Measurements from ENCODE around the gene SLC25A42. TPM values are rescaled to one million over a fixed set of nuclear protein-coding genes. Genes with fewer than 3 reads are reported as not detected.

SLC25A42 gene
- total and polyA plus RNA-seq, 2 donors (not counting 3 experiments of a cell fraction or from before 2014, with no cell fraction given) = 6.2 to 6.3 TPM

- CTCF ChIA-PET = no interaction called here
These were observed 13.7 kb upstream of the SLC25A42 start for GRCh38 chr19:19050104-19050503.

More at GRCh38 chr19:19050104-19050503, 13.7 kb upstream of the SLC25A42 start:
- H3K9me1 ChIP-seq (replicated peaks; ENCODE audit: control insufficient read depth, extremely low read depth, insufficient read depth, low read length) = no peaks in the 10 kb centered on the region
- no peak overlapping the region for H2AFZ ChIP-seq (ENCODE audit: low read depth, low read length)
- POLR2A ChIA-PET = no interaction called here
- no peaks in the 10 kb centered on the region for H3K79me2 ChIP-seq (ENCODE audit: control insufficient read depth, insufficient read depth, low read length)
- intact Hi-C loops (cut with micrococcal nuclease) = no loop called here
- no peaks in the 10 kb centered on the region for H3K4me1 ChIP-seq (ENCODE audit: control insufficient read depth, extremely low read depth, insufficient read depth, low read length)
- DNase-seq (ENCODE audit: low read depth, low spot score) = no peak
- dilution Hi-C loops (cut with MboI; ENCODE audit: extremely low pct_ligation_motif_present, low sequenced_read_pairs) = no loop called here
- no peak for FAIRE-seq
- H3K27me3 ChIP-seq (ENCODE audit: control insufficient read depth in 2 of 2, insufficient read depth in 2 of 2, low read length in 2 of 2) = no peaks in the 10 kb centered on the region
- no peak overlapping the region for H3K4me2 ChIP-seq (ENCODE audit: insufficient read depth, low read length)
- TF ChIP-seq POLR2A (IDR thresholded peaks at IDR 0.05; ENCODE audit: low read depth, low read length) (no peak), JUN (IDR thresholded peaks at IDR 0.05; ENCODE audit: borderline replicate concordance, insufficient read depth, insufficient read length, low read depth) (no peak), FOS (IDR thresholded peaks at IDR 0.05; ENCODE audit: borderline replicate concordance, insufficient read depth, low read length) (no peak), MYC (IDR thresholded peaks at IDR 0.05; ENCODE audit: low read depth, low read length) (no peak), GATA2 (IDR thresholded peaks at IDR 0.05; ENCODE audit: insufficient read depth, insufficient read length, low read depth, low read length) (no peak), POLR2AphosphoS5 (IDR thresholded peaks at IDR 0.05; ENCODE audit: insufficient read depth, low read depth, low read length) (no peak), EZH2 (IDR thresholded peaks at IDR 0.05; ENCODE audit: borderline replicate concordance, low read depth, low read length, severe bottlenecking) (no peak)
- TF ChIP-seq, protein P1, sequence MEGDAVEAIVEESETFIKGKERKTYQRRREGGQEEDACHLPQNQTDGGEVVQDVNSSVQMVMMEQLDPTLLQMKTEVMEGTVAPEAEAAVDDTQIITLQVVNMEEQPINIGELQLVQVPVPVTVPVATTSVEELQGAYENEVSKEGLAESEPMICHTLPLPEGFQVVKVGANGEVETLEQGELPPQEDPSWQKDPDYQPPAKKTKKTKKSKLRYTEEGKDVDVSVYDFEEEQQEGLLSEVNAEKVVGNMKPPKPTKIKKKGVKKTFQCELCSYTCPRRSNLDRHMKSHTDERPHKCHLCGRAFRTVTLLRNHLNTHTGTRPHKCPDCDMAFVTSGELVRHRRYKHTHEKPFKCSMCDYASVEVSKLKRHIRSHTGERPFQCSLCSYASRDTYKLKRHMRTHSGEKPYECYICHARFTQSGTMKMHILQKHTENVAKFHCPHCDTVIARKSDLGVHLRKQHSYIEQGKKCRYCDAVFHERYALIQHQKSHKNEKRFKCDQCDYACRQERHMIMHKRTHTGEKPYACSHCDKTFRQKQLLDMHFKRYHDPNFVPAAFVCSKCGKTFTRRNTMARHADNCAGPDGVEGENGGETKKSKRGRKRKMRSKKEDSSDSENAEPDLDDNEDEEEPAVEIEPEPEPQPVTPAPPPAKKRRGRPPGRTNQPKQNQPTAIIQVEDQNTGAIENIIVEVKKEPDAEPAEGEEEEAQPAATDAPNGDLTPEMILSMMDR (IDR thresholded peaks at IDR 0.05; ENCODE audit: extremely low read depth in 1 of 2, insufficient read depth in 1 of 2, low read depth in 1 of 2, low read length in 2 of 2) = no peak
- TF ChIP-seq, protein P2, sequence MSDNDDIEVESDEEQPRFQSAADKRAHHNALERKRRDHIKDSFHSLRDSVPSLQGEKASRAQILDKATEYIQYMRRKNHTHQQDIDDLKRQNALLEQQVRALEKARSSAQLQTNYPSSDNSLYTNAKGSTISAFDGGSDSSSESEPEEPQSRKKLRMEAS (IDR thresholded peaks at IDR 0.05; ENCODE audit: insufficient read depth, insufficient read length) = no peak
- no peaks in the 10 kb centered on the region for H3K9me3 ChIP-seq (replicated peaks; ENCODE audit: control insufficient read depth, insufficient read depth, low read length)
- no peaks in the 10 kb centered on the region for H4K20me1 ChIP-seq (replicated peaks; ENCODE audit: control insufficient read depth, extremely low read depth, insufficient read depth, low read length)
- peaks cover 6 to 16% of the 10 kb centered on the region in 2 experiments for H3K36me3 ChIP-seq (ENCODE audit: control insufficient read depth in 2 of 2, extremely low read depth in 1 of 2, insufficient read depth in 2 of 2, low read length in 2 of 2)
- no peak overlapping the region for H3K27ac ChIP-seq (ENCODE audit: insufficient read depth, low read depth, low read length)
- no TSS peak for BruUV-seq (replicated peaks)
- H3K9ac ChIP-seq (replicated peaks; ENCODE audit: extremely low read depth, insufficient read depth, low read length) = no peak overlapping the region
- H3K4me3 ChIP-seq (replicated peaks in 1 of 3; ENCODE audit: insufficient read depth in 1 of 3, low read depth in 1 of 3, low read length in 3 of 3) = no peak overlapping the region
